Measurements from ENCODE around the gene FAM222A. TPM values are rescaled to one million over a fixed set of nuclear protein-coding genes. Genes with fewer than 3 reads are reported as not detected.

The FAM222A gene
- total RNA-seq, 1 donor from 2014 or later: 0.73 TPM

- H3K36me3 Mint-ChIP-seq (ENCODE audit: low read depth): no peaks in the 10 kb centered on the region
- H3K27ac Mint-ChIP-seq: no peak overlapping the region
- peaks cover 30% of the 10 kb centered on the region for H3K27me3 Mint-ChIP-seq
- TF ChIP-seq, protein P1, sequence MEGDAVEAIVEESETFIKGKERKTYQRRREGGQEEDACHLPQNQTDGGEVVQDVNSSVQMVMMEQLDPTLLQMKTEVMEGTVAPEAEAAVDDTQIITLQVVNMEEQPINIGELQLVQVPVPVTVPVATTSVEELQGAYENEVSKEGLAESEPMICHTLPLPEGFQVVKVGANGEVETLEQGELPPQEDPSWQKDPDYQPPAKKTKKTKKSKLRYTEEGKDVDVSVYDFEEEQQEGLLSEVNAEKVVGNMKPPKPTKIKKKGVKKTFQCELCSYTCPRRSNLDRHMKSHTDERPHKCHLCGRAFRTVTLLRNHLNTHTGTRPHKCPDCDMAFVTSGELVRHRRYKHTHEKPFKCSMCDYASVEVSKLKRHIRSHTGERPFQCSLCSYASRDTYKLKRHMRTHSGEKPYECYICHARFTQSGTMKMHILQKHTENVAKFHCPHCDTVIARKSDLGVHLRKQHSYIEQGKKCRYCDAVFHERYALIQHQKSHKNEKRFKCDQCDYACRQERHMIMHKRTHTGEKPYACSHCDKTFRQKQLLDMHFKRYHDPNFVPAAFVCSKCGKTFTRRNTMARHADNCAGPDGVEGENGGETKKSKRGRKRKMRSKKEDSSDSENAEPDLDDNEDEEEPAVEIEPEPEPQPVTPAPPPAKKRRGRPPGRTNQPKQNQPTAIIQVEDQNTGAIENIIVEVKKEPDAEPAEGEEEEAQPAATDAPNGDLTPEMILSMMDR (IDR thresholded peaks at IDR 0.05): no peak
- intact Hi-C loops (cut with micrococcal nuclease): no loop called here
- no peaks in the 10 kb centered on the region for H3K9me3 Mint-ChIP-seq
- ChIA-PET CTCF (no interaction called here), POLR2A (no interaction called here)
- ATAC-seq (ENCODE audit: low read depth): no peak
- DNase-seq: peak; percentile 4
- no peak overlapping the region for H3K4me3 Mint-ChIP-seq
- no peaks in the 10 kb centered on the region for H3K4me1 Mint-ChIP-seq
Observed at GRCh38 chr12:109732321-109733305, 19.0 kb downstream of the FAM222A start.

DNA sequence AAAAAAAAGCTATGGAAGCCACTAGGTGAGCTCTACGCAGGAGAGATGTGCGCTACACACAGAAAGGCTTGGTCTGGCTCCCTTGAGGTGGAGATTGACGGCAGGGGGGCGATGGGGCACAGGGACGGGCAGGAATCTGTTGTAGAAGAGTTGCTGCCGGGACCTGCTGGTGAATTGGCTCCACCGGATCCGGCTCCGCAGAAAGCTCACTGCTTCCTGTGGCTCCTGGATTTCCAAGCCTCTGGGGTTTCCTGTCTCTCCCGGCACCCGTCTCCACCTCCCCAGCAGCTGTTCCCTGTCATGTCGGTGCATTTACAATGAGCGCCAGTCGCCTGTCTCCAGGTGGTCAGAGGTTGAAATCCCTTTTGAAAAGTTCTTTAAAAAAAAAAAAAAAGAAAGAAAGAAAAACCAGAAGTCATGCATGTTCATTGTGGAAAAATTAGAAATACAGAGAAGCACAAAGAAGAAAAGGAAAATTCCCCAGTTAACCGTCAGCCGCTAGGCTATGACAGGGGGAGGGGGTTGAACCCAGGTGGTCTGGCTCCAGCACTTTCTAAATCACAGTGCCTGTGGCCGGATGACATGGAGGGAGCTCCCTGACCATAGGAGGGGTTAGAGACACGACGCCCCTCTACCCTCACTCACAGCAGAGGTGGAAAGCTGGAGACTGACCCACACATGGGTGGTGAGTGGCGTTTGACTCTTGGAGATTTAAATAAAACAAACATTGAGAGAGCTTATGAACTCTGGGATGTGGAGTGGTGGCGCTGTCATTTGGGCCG is 20.8 kb downstream of the FAM222A start:
- Mint-ChIP-seq H3K27ac (no peak overlapping the region), H3K36me3 (ENCODE audit: low read depth) (no peaks in the 10 kb centered on the region), H3K9me3 (no peaks in the 10 kb centered on the region), H3K4me3 (no peak overlapping the region), H3K4me1 (no peaks in the 10 kb centered on the region), H3K27me3 (peaks cover 33% of the 10 kb centered on the region)
- ChIA-PET CTCF (no interaction called here), POLR2A (no interaction called here)
- ATAC-seq (ENCODE audit: low read depth) (no peak), DNase-seq (peak; percentile 6)
- intact Hi-C loops (cut with micrococcal nuclease): no loop called here
- TF ChIP-seq, protein P1 (IDR thresholded peaks at IDR 0.05): no peak

GRCh38 chr12:109735051-109735521 is 21.5 kb downstream of the FAM222A start:
- TF ChIP-seq, protein P1 (IDR thresholded peaks at IDR 0.05): no peak
- no peak for ATAC-seq (ENCODE audit: low read depth)
- intact Hi-C loops (cut with micrococcal nuclease): no loop called here
- no peak overlapping the region for H3K4me3 Mint-ChIP-seq
- no peaks in the 10 kb centered on the region for H3K9me3 Mint-ChIP-seq
- H3K4me1 Mint-ChIP-seq: no peaks in the 10 kb centered on the region
- ChIA-PET POLR2A (no interaction called here), CTCF (no interaction called here)
- peaks cover 33% of the 10 kb centered on the region for H3K27me3 Mint-ChIP-seq
- H3K27ac Mint-ChIP-seq: no peak overlapping the region
- no peaks in the 10 kb centered on the region for H3K36me3 Mint-ChIP-seq (ENCODE audit: low read depth)
- DNase-seq: peak; percentile 12

DNA sequence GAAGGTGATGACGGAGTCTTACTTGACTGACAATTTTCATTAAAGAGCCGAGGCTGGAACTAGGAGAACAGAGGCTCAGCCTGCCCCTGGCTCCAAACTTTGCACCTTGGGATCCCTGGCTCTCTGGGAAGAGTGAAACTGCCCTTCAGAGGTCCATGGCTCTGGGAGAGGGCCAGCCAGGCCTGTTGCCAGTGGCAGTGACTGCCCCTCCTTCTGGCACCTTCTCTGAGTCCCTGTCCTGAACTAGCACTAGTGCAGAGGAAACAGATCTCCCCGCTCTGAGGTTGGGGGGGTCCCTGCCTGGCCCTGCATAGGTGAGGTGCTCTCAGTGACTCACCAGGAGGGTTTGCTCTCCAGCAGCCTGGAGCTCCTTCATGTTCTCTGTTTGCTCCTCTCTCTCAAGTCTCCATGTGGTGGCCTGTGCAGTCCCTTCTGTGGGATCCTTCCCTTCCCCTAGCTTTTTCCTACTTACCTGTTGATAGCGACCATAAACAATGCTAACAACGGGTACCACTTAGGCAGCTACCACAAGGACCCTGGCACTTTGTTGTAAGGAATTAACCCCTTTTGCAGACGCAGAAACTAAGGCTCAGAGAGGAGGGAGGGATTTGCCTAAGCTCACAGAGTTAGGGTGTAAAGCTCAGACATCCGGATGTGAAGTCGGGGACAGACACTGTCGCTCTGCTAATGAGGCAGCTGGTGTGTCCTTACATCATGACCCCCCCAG is 22.4 kb downstream of the FAM222A start:
- no peak for ATAC-seq (ENCODE audit: low read depth)
- Mint-ChIP-seq H3K4me3 (no peak overlapping the region), H3K4me1 (no peaks in the 10 kb centered on the region), H3K27me3 (peaks cover 33% of the 10 kb centered on the region), H3K36me3 (ENCODE audit: low read depth) (no peaks in the 10 kb centered on the region), H3K9me3 (no peaks in the 10 kb centered on the region), H3K27ac (no peak overlapping the region)
- intact Hi-C loops (cut with micrococcal nuclease): no loop called here
- ChIA-PET CTCF (no interaction called here), POLR2A (no interaction called here)
- DNase-seq: peak; percentile 4
- TF ChIP-seq, protein P1 (IDR thresholded peaks at IDR 0.05): no peak

All from activated B cell treated with CpG ODN at 0.5 μM for 24 hours (primary cell).